ENCODE data around the gene WDR88. TPM values are rescaled to one million over a fixed set of nuclear protein-coding genes. Genes with fewer than 3 reads are reported as not detected.
"Not testable (repeated sequence)": the region's sequence is repeated elsewhere in the genome, so short reads cannot be mapped to it uniquely, and the experiment has no call there.

The WDR88 gene
- total RNA-seq, 2 donors from 2014 or later, result not detected

DNA sequence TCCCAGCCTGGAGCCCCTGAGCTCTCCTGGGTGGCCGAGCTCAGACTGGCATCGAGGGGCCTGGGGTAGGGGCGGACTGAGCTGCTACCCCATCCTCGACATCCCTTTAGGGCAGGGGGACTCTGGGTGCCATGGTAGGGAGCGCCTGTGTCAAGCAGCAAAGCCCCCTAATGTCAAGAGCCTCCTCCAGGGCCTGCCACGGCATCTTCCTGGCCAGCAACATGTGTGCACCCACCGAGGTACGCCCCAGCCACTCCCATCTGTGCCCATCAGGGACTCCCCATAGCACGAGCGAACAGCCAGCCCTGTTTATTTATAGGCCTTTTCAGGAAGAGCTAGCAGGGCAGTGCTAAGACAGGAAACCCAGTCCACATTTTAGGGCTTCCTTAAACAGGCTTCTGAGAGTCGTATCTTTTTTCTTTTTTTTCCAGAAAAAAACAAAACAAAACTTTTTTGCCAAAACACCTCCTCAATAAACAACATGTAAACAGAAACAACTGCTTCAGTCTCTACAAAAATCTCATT, 76.5 kb downstream of the WDR88 start:
- no peaks in the 10 kb centered on the region for H3K27me3 Mint-ChIP-seq (ENCODE audit: low read depth)
- H3K4me1 Mint-ChIP-seq (ENCODE audit: low read depth), result no peaks in the 10 kb centered on the region
- no peaks in the 10 kb centered on the region for H3K9me3 Mint-ChIP-seq
- DNase-seq, result no peak
- ATAC-seq (replicated peaks in 1 of 2), result no peak
- no peak overlapping the region for H3K4me3 Mint-ChIP-seq
- H3K36me3 Mint-ChIP-seq (ENCODE audit: insufficient read depth in 2 of 2), result no peaks in the 10 kb centered on the region
- no peak overlapping the region for H3K27ac Mint-ChIP-seq

DNA sequence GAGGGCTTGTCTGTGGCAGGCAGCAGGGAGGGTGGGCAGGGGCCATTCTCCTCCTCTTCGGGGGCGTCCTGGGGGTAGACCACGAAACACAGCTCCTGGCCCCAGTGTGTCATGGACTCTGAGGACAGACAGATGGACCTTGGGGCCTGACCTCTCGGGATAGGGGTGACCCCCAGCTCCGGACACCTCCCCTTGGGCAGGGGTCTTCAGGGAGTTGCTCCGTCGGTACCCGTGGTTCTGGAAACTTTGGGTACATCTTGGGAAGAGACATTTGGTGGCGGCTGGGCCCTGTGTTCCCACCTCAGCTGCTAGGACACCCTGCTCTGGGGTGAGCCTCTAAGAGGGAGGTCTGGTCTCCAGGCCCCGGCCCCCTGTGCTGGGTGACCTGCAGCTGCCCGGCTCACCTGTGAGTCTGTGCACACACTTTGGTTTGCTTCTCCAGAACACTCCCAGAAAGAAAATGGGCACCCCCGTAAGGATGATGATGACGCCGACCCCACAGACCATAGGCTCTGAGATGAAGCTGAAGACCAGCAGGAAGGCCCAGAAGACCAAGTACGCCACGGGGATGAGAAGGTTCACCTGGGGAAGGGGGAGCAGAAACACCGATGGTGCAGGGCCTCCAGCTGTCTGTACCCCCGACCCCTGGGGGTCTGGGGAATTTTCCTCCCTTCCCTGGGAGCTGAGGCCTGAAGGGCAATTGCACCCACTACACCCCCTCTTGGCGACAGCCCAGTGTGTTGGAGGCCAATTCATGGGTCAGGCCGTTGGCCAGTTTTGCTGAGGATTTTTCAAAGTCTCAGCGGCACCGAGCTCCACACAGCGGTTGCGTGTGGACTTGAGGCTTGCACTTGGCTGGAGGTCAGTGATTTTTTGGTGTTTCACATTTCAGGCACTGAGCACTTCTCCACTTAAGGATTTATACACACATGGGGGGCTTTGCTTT, 77.3 kb downstream of the WDR88 start:
- H3K27me3 Mint-ChIP-seq (ENCODE audit: low read depth), result no peaks in the 10 kb centered on the region
- no peak overlapping the region for H3K4me3 Mint-ChIP-seq
- H3K9me3 Mint-ChIP-seq, result no peaks in the 10 kb centered on the region
- no peaks in the 10 kb centered on the region for H3K4me1 Mint-ChIP-seq (ENCODE audit: low read depth)
- H3K36me3 Mint-ChIP-seq (ENCODE audit: insufficient read depth in 2 of 2), result no peaks in the 10 kb centered on the region
- DNase-seq (no peak), ATAC-seq (replicated peaks in 1 of 2) (no peak)
- no peak overlapping the region for H3K27ac Mint-ChIP-seq

DNA sequence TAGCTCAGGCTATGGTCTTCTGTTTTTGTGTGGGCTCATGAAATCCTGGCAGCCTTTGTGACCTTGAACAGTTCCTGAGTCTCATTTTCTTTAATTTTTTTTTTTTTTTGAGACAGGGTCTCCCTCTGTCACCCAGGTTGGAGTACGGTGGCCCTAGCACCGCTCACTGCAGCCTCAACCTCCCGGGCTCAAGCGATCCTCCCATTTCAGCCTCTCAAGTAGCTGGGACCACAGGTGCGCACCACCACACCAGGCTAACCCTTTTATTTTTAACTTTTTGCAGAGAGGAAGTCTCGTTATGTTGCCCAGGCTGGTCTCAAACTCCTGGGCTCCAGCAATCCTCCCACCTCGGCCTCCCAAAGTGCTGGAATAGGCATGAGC, 77.9 kb downstream of the WDR88 start:
- not testable (repeated sequence) for H3K36me3 Mint-ChIP-seq (ENCODE audit: insufficient read depth in 2 of 2); H3K27ac Mint-ChIP-seq; H3K27me3 Mint-ChIP-seq (ENCODE audit: low read depth); DNase-seq; H3K4me3 Mint-ChIP-seq; H3K4me1 Mint-ChIP-seq (ENCODE audit: low read depth); H3K9me3 Mint-ChIP-seq; ATAC-seq (replicated peaks in 1 of 2)

DNA sequence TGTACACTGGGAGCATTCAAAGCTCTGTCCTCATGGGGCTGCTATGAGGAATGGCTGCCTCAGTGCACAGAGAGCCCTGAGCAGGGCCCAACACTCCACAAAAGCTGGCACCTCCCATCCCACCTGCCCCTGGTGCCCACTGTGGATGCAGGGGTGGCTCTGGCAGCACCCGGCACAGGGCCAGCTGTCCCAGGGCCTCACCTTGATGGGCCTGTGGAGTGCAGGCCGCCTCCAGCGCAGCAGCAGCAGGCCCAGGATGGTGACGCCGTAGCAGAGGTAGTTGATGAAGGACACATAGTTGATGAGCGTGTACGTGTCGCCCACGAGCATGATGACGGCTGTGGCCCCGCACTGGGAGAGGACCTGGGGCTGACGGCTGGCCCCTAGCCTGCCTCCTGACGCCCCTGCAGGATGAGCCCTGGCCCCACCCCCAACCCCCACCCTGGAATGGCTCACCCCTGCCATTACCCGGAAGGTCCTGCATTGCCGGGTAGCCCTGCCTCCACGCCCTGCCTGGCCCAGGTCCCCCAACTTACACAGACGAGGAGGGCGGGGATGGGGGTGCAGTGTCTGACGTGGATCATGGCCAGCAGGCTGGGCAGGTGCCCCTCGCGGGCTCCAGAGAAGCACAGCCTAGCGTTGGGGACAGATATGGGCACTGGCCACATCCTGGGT, 78.5 kb downstream of the WDR88 start:
- Mint-ChIP-seq H3K27me3 (ENCODE audit: low read depth) (no peaks in the 10 kb centered on the region), H3K4me3 (no peak overlapping the region), H3K4me1 (ENCODE audit: low read depth) (no peaks in the 10 kb centered on the region), H3K36me3 (ENCODE audit: insufficient read depth in 2 of 2) (no peaks in the 10 kb centered on the region), H3K9me3 (no peaks in the 10 kb centered on the region), H3K27ac (no peak overlapping the region)
- ATAC-seq (replicated peaks in 1 of 2) (no peak), DNase-seq (no peak)

DNA sequence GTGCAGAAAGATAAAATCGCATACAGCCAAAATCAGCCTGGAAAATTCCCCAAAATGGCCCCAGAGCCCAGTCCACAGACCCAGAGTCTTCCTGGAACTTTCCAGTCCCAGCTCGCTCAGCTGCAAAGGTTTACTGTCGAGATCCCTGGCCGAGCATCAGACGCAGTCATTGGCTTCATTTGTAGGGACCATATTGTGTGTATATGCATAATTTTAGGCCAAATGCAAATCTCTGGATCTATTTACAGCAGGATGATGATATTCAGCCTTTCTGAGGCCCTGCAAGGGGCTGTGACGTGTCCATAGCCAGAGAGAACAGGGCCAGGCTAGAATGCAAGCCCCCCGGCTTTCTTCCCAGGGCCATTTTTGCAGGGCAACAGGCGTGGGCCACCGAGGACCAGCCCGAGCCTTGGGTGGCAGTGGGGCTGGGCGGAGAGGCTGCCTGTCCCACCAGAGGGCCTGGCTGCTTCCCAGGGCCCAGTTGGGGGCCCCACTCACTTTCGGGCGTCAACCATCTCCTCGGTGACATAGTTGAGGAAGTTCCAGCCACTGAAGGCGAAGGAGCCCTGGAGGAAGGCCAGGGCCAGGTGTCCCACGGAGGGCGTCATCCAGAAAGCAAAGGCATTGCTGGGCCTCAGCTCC, 80.0 kb downstream of the WDR88 start:
- H3K36me3 Mint-ChIP-seq (ENCODE audit: insufficient read depth in 2 of 2), result no peaks in the 10 kb centered on the region
- DNase-seq (no peak), ATAC-seq (replicated peaks in 1 of 2) (no peak)
- H3K4me1 Mint-ChIP-seq (ENCODE audit: low read depth), result no peaks in the 10 kb centered on the region
- no peak overlapping the region for H3K4me3 Mint-ChIP-seq
- no peaks in the 10 kb centered on the region for H3K27me3 Mint-ChIP-seq (ENCODE audit: low read depth)
- H3K9me3 Mint-ChIP-seq, result no peaks in the 10 kb centered on the region
- no peak overlapping the region for H3K27ac Mint-ChIP-seq

DNA sequence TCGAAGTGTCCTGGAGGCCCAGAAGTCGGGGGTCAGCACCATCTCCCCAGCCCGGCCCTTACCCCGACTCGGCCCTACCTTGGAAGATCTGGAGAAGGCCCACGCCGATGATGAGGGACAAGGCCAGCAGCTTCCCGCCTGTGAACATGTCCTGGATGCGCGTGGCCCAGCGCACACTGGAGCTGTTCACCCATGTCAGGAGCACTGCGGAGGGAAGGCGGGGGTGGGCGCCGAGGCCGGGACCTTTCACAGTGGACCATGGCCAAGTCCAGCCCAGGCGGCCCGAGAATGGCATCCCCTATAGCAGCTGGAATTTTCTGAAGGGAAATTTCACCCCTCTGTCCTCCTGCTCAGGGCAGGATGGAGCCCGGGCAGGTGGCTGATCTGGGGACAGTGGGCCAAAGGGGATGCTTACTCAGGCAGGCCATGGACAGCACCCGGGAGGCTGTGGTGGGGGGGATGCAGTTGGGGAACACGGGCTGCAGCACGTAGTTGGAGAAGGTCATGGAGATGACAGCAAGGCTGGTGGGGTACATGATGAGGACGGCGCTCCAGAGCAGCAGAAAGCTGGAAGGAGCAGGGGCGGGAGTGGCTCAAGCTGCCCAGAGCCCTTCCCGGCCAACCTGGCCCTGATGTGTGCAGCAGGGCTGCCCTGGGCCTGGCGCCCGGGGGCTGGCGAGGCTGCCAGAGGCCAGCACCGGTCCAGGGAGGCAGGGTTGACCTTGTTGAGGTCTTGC, 80.7 kb downstream of the WDR88 start:
- Mint-ChIP-seq H3K27ac (no peak overlapping the region), H3K9me3 (no peaks in the 10 kb centered on the region), H3K27me3 (ENCODE audit: low read depth) (no peaks in the 10 kb centered on the region), H3K36me3 (ENCODE audit: insufficient read depth in 2 of 2) (no peaks in the 10 kb centered on the region), H3K4me3 (no peak overlapping the region), H3K4me1 (ENCODE audit: low read depth) (no peaks in the 10 kb centered on the region)
- DNase-seq (no peak), ATAC-seq (replicated peaks in 1 of 2) (no peak)

DNA sequence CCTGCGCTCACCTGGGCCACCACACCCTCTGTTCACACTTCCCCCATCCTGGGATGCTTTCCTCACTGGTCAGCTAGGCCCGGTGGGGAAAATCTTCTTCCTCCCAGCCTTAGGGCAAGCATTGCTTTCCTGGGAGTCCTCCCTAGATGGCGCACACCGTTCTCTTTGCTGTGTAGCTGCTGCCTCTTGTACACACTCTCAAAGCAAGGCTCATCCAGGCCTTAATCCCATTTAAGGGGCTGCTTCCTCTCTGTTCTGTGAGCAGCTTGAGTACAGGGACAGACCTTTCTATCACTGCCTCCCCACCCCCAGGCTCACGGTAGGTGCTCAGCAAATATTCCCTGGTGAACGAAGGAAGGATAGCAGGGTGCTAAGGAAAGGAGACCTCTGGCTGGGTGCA, 82.7 kb downstream of the WDR88 start:
- H3K27ac Mint-ChIP-seq, result no peak overlapping the region

DNA sequence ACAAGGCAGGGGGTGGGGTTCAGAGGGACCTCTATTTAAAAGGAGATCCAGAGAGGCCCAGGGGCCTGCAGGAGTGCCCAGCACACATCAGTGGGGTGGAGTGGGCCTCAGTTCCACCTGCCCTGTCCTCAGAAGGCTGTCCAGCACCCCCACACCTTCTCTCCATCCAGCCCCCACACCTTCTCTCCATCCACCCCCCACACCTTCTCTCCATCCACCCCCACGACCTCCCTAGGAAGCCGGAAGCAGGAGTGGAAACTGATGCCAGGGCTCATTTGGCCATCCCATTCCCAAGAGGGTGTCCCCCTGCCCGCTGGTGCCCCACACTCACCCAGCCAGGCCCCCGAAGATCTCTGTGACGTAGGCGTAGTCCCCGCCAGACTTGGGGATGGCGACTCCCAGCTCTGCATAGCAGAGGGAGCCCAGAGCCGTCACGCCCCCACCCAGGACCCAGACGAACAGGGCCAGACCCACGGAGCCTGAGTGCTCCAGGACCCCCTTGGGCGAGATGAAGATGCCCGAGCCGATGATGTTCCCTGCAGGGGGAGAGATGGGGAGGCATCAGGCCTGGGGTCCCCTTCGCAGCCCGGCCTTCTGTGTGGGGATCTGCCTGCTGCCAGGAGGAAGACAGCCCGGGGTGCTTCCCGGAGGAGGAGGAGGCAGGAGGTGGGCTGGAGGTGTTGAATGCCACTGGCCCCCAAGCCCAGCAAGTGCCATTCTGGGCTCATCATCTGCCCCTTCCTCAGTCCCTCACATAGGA, 83.7 kb downstream of the WDR88 start:
- no peaks in the 10 kb centered on the region for H3K36me3 Mint-ChIP-seq (ENCODE audit: insufficient read depth in 2 of 2)
- H3K27ac Mint-ChIP-seq, result no peak overlapping the region
- H3K4me1 Mint-ChIP-seq (ENCODE audit: low read depth), result no peaks in the 10 kb centered on the region
- H3K9me3 Mint-ChIP-seq, result no peaks in the 10 kb centered on the region
- ATAC-seq (replicated peaks in 1 of 2), result no peak
- H3K4me3 Mint-ChIP-seq, result no peak overlapping the region
- no peak for DNase-seq
- peaks cover 6% of the 10 kb centered on the region for H3K27me3 Mint-ChIP-seq (ENCODE audit: low read depth)

More for the DNA sequence above, 82.7 kb downstream of the WDR88 start:
- DNase-seq (no peak), ATAC-seq (replicated peaks in 1 of 2) (no peak)
- Mint-ChIP-seq H3K4me3 (no peak overlapping the region), H3K27me3 (ENCODE audit: low read depth) (no peaks in the 10 kb centered on the region), H3K36me3 (ENCODE audit: insufficient read depth in 2 of 2) (no peaks in the 10 kb centered on the region), H3K4me1 (ENCODE audit: low read depth) (no peaks in the 10 kb centered on the region), H3K9me3 (no peaks in the 10 kb centered on the region)

DNA sequence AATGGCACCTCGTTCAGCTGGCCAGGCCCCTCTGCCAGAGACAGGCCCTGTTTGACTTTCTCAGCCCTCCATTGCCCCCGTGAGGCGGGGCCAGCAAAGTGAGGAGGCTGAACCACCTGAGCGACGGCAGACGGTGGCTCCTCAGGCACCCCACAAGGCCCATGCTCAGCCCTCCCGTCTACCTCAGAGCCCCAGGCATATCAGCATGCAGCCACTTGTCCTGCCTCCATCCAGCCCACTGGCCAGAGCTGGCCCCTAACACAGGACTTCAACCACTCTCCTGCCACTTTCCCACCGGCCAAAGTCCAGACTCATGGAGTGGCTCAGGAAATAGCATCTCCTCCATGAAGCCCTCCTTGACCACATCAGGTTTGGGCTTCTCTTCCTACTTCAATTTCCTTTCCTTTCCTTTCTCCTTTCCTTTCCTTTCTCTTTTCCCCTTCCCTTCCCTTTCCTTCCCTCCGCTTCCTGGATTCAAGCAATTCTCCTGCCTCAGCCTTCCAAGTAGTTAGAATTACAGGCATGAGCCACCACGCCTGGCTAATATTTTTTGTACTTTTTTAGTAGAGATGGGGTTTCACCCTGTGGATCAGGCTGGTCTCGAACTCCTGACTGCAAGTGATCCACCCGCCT, 84.4 kb downstream of the WDR88 start:
- H3K9me3 Mint-ChIP-seq, result no peaks in the 10 kb centered on the region
- ATAC-seq (replicated peaks in 1 of 2), result no peak

DNA sequence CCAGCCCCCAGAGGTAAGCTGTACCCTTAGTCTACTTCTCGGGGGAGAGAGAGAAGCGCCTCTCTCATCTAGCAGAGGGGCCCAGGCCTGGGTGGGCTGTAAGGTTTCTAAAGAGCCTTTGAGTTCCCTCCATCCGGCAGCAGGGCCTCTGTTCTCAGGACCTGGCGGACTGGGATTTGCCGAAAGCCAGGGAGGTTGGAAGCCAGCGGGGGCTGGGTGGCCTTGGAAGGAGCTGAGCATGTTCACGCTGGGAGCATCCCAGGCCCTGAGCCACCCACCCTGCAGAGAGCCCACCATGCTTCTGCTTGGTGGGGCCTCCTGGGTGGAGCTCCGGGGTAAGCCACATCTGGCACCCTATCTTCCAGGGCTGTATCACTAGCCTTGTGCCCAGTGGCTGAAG, 86.0 kb downstream of the WDR88 start:
- no peak overlapping the region for H3K27ac Mint-ChIP-seq

More for the DNA sequence above, 84.4 kb downstream of the WDR88 start:
- no peak for DNase-seq
- Mint-ChIP-seq H3K4me1 (ENCODE audit: low read depth) (no peaks in the 10 kb centered on the region), H3K4me3 (no peak overlapping the region), H3K27me3 (ENCODE audit: low read depth) (peaks cover 13% of the 10 kb centered on the region), H3K36me3 (ENCODE audit: insufficient read depth in 2 of 2) (no peaks in the 10 kb centered on the region), H3K27ac (no peak overlapping the region)

DNA sequence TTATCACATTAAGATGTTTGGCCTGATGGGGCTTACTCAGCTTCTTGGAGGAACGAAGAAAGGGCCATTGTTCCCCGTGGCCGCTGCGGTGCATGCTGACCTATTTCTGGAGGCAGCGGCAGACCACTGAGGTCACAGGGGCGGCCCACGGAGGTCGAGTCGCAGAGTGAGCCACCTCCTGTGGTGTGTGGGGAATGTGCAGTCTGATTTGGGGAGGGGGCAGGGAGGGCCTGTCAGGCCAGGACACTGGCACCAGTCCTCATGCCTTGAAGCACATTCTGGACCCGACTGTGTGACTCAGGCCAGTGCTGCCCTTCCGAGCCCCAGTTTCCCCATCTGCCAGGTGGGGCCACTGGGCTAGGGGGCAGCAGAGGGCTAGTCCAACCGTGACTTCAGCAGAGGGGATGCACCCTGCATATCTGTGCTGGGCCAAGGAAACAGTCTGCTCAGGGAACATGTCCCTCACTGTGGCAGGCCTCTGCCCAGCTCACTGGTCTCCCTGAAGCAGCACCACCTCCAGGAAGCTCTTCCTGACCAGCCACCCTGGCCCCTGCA, 87.4 kb downstream of the WDR88 start:
- H3K36me3 Mint-ChIP-seq (ENCODE audit: insufficient read depth in 2 of 2), result no peaks in the 10 kb centered on the region

More for the DNA sequence above, 86.0 kb downstream of the WDR88 start:
- Mint-ChIP-seq H3K4me3 (no peak overlapping the region), H3K4me1 (ENCODE audit: low read depth) (no peaks in the 10 kb centered on the region), H3K27me3 (ENCODE audit: low read depth) (peaks cover 19% of the 10 kb centered on the region), H3K9me3 (no peaks in the 10 kb centered on the region), H3K36me3 (ENCODE audit: insufficient read depth in 2 of 2) (no peaks in the 10 kb centered on the region)
- ATAC-seq (replicated peaks in 1 of 2) (no peak), DNase-seq (no peak)

More for the DNA sequence above, 87.4 kb downstream of the WDR88 start:
- Mint-ChIP-seq H3K27me3 (ENCODE audit: low read depth) (peaks cover 25% of the 10 kb centered on the region), H3K27ac (no peak overlapping the region), H3K4me1 (ENCODE audit: low read depth) (no peaks in the 10 kb centered on the region), H3K4me3 (no peak overlapping the region), H3K9me3 (no peaks in the 10 kb centered on the region)
- ATAC-seq (replicated peaks in 1 of 2) (no peak), DNase-seq (no peak)
